Measurements from ENCODE around the gene ZNF804A. TPM values are rescaled to one million over a fixed set of nuclear protein-coding genes. Genes with fewer than 3 reads are reported as not detected.
A peak's percentile ranks its signal among the peaks of the same experiment; 100 is the strongest.

The ZNF804A gene
- total RNA-seq = under 1 TPM in 2 of 5 experiments, not detected in 3; 0.16 to 0.69 TPM
- polyA plus RNA-seq = not detected
- not detected for total RNA-seq

- H3K36me3 ChIP-seq (ENCODE audit: control insufficient read depth in 2 of 3, insufficient read depth in 3 of 3, low read length in 3 of 3) = no peaks in the 10 kb centered on the region
- H3K27me3 ChIP-seq (ENCODE audit: control insufficient read depth in 2 of 2, insufficient read depth in 2 of 2, low read length in 2 of 2) = peaks cover 0 to 3% of the 10 kb centered on the region in 2 donors
- H3K4me3 Mint-ChIP-seq = peak within 1 kb of the TSS; percentile 39 to 77 (median 66)
- H3K4me1 ChIP-seq (ENCODE audit: control insufficient read depth in 2 of 2, insufficient read depth in 2 of 2, low read length in 2 of 2) = no peaks in the 10 kb centered on the region
- ChIA-PET CTCF (no interaction called here), POLR2A (no interaction called here)
- ATAC-seq (peak; percentile 70), DNase-seq (peak in 2 of 9 donors; percentile 25 to 28)
- no peaks in the 10 kb centered on the region for H3K9me3 ChIP-seq (ENCODE audit: control insufficient read depth in 2 of 3, low read length in 3 of 3)
- H3K27me3 Mint-ChIP-seq = peaks cover 46 to 61% (median 50%) of the 10 kb centered on the region in 5 donors
- H3K27ac ChIP-seq (ENCODE audit: low read depth, low read length) = no peak within 1 kb of the TSS
- no peak within 1 kb of the TSS for H3K27ac Mint-ChIP-seq
- peaks cover 0 to 15% (median 0%) of the 10 kb centered on the region in 5 donors for H3K36me3 Mint-ChIP-seq
- no peak within 1 kb of the TSS for H3K4me3 ChIP-seq (ENCODE audit: low read length)
- H3K4me1 Mint-ChIP-seq = peaks cover 7 to 21% (median 16%) of the 10 kb centered on the region in 7 donors
- intact Hi-C loops (cut with micrococcal nuclease) = no loop called here
- peaks cover 0 to 11% (median 3%) of the 10 kb centered on the region in 11 donors for H3K9me3 Mint-ChIP-seq
These were observed at the start of gene ZNF804A for GRCh38 chr2:184598316-184599053. ZNF804A (plus strand) TSS chr2:184598529; CDS start chr2:184598960, 431 bp downstream.

GRCh38 chr2:184549153-184549552 is 49.2 kb upstream of the ZNF804A start:
- CTCF ChIA-PET = no interaction called here
- no peaks in the 10 kb centered on the region for H3K4me1 Mint-ChIP-seq
- Histone ChIP-seq H3K27ac (ENCODE audit: low read depth, low read length) (no peak overlapping the region), H3K36me3 (ENCODE audit: control insufficient read depth in 2 of 3, insufficient read depth in 3 of 3, low read length in 3 of 3) (no peaks in the 10 kb centered on the region), H3K4me1 (ENCODE audit: control insufficient read depth in 2 of 2, insufficient read depth in 2 of 2, low read length in 2 of 2) (no peaks in the 10 kb centered on the region), H3K27me3 (ENCODE audit: control insufficient read depth in 2 of 2, insufficient read depth in 2 of 2, low read length in 2 of 2) (no peaks in the 10 kb centered on the region), H3K4me3 (ENCODE audit: low read length) (no peak overlapping the region), H3K9me3 (ENCODE audit: control insufficient read depth in 2 of 3, low read length in 3 of 3) (no peaks in the 10 kb centered on the region)
- H3K27ac Mint-ChIP-seq = no peak overlapping the region
- no peak overlapping the region for H3K4me3 Mint-ChIP-seq
- H3K36me3 Mint-ChIP-seq = no peaks in the 10 kb centered on the region
- no peaks in the 10 kb centered on the region for H3K27me3 Mint-ChIP-seq
- H3K9me3 Mint-ChIP-seq = peaks cover 0 to 8% (median 0%) of the 10 kb centered on the region in 11 donors
- ATAC-seq (no peak), DNase-seq (no peak)
- POLR2A ChIA-PET = no interaction called here
- intact Hi-C loops (cut with micrococcal nuclease) = no loop called here

- intact Hi-C loops (cut with micrococcal nuclease) = no loop called here
- DNase-seq (no peak), ATAC-seq (no peak)
- no peaks in the 10 kb centered on the region for H3K4me1 ChIP-seq (ENCODE audit: control insufficient read depth in 2 of 2, insufficient read depth in 2 of 2, low read length in 2 of 2)
- no peaks in the 10 kb centered on the region for H3K9me3 ChIP-seq (ENCODE audit: control insufficient read depth in 2 of 3, low read length in 3 of 3)
- no peak overlapping the region for H3K4me3 ChIP-seq (ENCODE audit: low read length)
- H3K4me1 Mint-ChIP-seq = no peaks in the 10 kb centered on the region
- no peaks in the 10 kb centered on the region for H3K27me3 ChIP-seq (ENCODE audit: control insufficient read depth in 2 of 2, insufficient read depth in 2 of 2, low read length in 2 of 2)
- ChIA-PET CTCF (no interaction called here), POLR2A (no interaction called here)
- no peaks in the 10 kb centered on the region for H3K27me3 Mint-ChIP-seq
- H3K36me3 ChIP-seq (ENCODE audit: control insufficient read depth in 2 of 3, insufficient read depth in 3 of 3, low read length in 3 of 3) = no peaks in the 10 kb centered on the region
- H3K9me3 Mint-ChIP-seq = peaks cover 0 to 5% (median 0%) of the 10 kb centered on the region in 11 donors
- H3K36me3 Mint-ChIP-seq = no peaks in the 10 kb centered on the region
- no peak overlapping the region for H3K4me3 Mint-ChIP-seq
- no peak overlapping the region for H3K27ac ChIP-seq (ENCODE audit: low read depth, low read length)
- H3K27ac Mint-ChIP-seq = no peak overlapping the region
These were observed 46.7 kb upstream of the ZNF804A start for GRCh38 chr2:184551626-184552025.

- Mint-ChIP-seq H3K4me1 (no peaks in the 10 kb centered on the region), H3K4me3 (no peak overlapping the region), H3K36me3 (no peaks in the 10 kb centered on the region), H3K27ac (no peak overlapping the region), H3K9me3 (peaks cover 0 to 8% (median 0%) of the 10 kb centered on the region in 11 donors), H3K27me3 (no peaks in the 10 kb centered on the region)
- DNase-seq (no peak), ATAC-seq (no peak)
- Histone ChIP-seq H3K9me3 (ENCODE audit: control insufficient read depth in 2 of 3, low read length in 3 of 3) (no peaks in the 10 kb centered on the region), H3K4me3 (ENCODE audit: low read length) (no peak overlapping the region), H3K27me3 (ENCODE audit: control insufficient read depth in 2 of 2, insufficient read depth in 2 of 2, low read length in 2 of 2) (no peaks in the 10 kb centered on the region), H3K4me1 (ENCODE audit: control insufficient read depth in 2 of 2, insufficient read depth in 2 of 2, low read length in 2 of 2) (no peaks in the 10 kb centered on the region), H3K36me3 (ENCODE audit: control insufficient read depth in 2 of 3, insufficient read depth in 3 of 3, low read length in 3 of 3) (no peaks in the 10 kb centered on the region), H3K27ac (ENCODE audit: low read depth, low read length) (no peak overlapping the region)
- intact Hi-C loops (cut with micrococcal nuclease) = no loop called here
- ChIA-PET POLR2A (no interaction called here), CTCF (no interaction called here)
These were observed 43.6 kb upstream of the ZNF804A start for GRCh38 chr2:184554736-184555135.

- Mint-ChIP-seq H3K4me1 (no peaks in the 10 kb centered on the region), H3K27ac (no peak overlapping the region), H3K36me3 (no peaks in the 10 kb centered on the region), H3K4me3 (no peak overlapping the region), H3K9me3 (peaks cover 0 to 8% (median 0%) of the 10 kb centered on the region in 11 donors), H3K27me3 (no peaks in the 10 kb centered on the region)
- intact Hi-C loops (cut with micrococcal nuclease) = no loop called here
- Histone ChIP-seq H3K36me3 (ENCODE audit: control insufficient read depth in 2 of 3, insufficient read depth in 3 of 3, low read length in 3 of 3) (no peaks in the 10 kb centered on the region), H3K27me3 (ENCODE audit: control insufficient read depth in 2 of 2, insufficient read depth in 2 of 2, low read length in 2 of 2) (no peaks in the 10 kb centered on the region), H3K27ac (ENCODE audit: low read depth, low read length) (no peak overlapping the region), H3K4me3 (ENCODE audit: low read length) (no peak overlapping the region), H3K9me3 (ENCODE audit: control insufficient read depth in 2 of 3, low read length in 3 of 3) (no peaks in the 10 kb centered on the region), H3K4me1 (ENCODE audit: control insufficient read depth in 2 of 2, insufficient read depth in 2 of 2, low read length in 2 of 2) (no peaks in the 10 kb centered on the region)
- ATAC-seq = no peak
- ChIA-PET CTCF (no interaction called here), POLR2A (no interaction called here)
- no peak for DNase-seq
These were observed 43.0 kb upstream of the ZNF804A start for GRCh38 chr2:184555352-184555751.

- H3K27ac ChIP-seq (ENCODE audit: low read depth, low read length) = no peak overlapping the region
- POLR2A ChIA-PET = no interaction called here
- H3K4me3 Mint-ChIP-seq = no peak overlapping the region
- intact Hi-C loops (cut with micrococcal nuclease) = no loop called here
- no peaks in the 10 kb centered on the region for H3K36me3 ChIP-seq (ENCODE audit: control insufficient read depth in 2 of 3, insufficient read depth in 3 of 3, low read length in 3 of 3)
- no peaks in the 10 kb centered on the region for H3K9me3 ChIP-seq (ENCODE audit: control insufficient read depth in 2 of 3, low read length in 3 of 3)
- no peaks in the 10 kb centered on the region for H3K36me3 Mint-ChIP-seq
- no peaks in the 10 kb centered on the region for H3K4me1 ChIP-seq (ENCODE audit: control insufficient read depth in 2 of 2, insufficient read depth in 2 of 2, low read length in 2 of 2)
- H3K9me3 Mint-ChIP-seq = peaks cover 0 to 8% (median 0%) of the 10 kb centered on the region in 11 donors
- no peak overlapping the region for H3K4me3 ChIP-seq (ENCODE audit: low read length)
- H3K4me1 Mint-ChIP-seq = no peaks in the 10 kb centered on the region
- ATAC-seq (no peak), DNase-seq (no peak)
- CTCF ChIA-PET = no interaction called here
- no peaks in the 10 kb centered on the region for H3K27me3 ChIP-seq (ENCODE audit: control insufficient read depth in 2 of 2, insufficient read depth in 2 of 2, low read length in 2 of 2)
- no peaks in the 10 kb centered on the region for H3K27me3 Mint-ChIP-seq
- H3K27ac Mint-ChIP-seq = no peak overlapping the region
These were observed 41.7 kb upstream of the ZNF804A start for GRCh38 chr2:184556639-184557038.
